GM18499 (cell line): ENCODE measurements around the gene ZKSCAN3.
"Not testable (repeated sequence)": the region's sequence is repeated elsewhere in the genome, so short reads cannot be mapped to it uniquely, and the experiment has no call there.

Experiments
- ATAC-seq: cut with Tn5 transposase; IDR thresholded peaks from one replicate; pipeline ENCODE4 v1.9.1; 2021; ENCODE audit warnings: moderate number of reproducible peaks; ENCODE audit not compliant: insufficient read depth, unreplicated experiment

The ZKSCAN3 gene

GRCh38 chr6:28340310-28341095, 9.2 kb upstream of the ZKSCAN3 start:
- ATAC-seq, result no peak

GRCh38 chr6:28343898-28344677, 5.7 kb upstream of the ZKSCAN3 start:
- no peak for ATAC-seq

GRCh38 chr6:28345201-28345600, 4.5 kb upstream of the ZKSCAN3 start:
- no peak for ATAC-seq

GRCh38 chr6:28347119-28347518, 2.6 kb upstream of the ZKSCAN3 start:
- no peak for ATAC-seq

GRCh38 chr6:28349344-28349891, 329 bp upstream of the ZKSCAN3 start:
- ATAC-seq, result no peak

- no peak for ATAC-seq
Observed at GRCh38 chr6:28351087-28351486, 1.3 kb downstream of the ZKSCAN3 start.

- ATAC-seq, result no peak
Observed at GRCh38 chr6:28351493-28351925, 1.8 kb downstream of the ZKSCAN3 start.

- no peak for ATAC-seq
Observed at GRCh38 chr6:28353356-28353755, 3.6 kb downstream of the ZKSCAN3 start.

GRCh38 chr6:28353981-28354676, 4.4 kb downstream of the ZKSCAN3 start:
- no peak for ATAC-seq

GRCh38 chr6:28354688-28355554, 5.2 kb downstream of the ZKSCAN3 start:
- ATAC-seq, result no peak

- ATAC-seq, result no peak
Observed at GRCh38 chr6:28355743-28356665, 6.3 kb downstream of the ZKSCAN3 start.

- no peak for ATAC-seq
Observed at GRCh38 chr6:28356666-28357020, 6.9 kb downstream of the ZKSCAN3 start.

GRCh38 chr6:28357036-28357435, 7.3 kb downstream of the ZKSCAN3 start:
- ATAC-seq, result no peak

- not testable (repeated sequence) for ATAC-seq
Observed at GRCh38 chr6:28359562-28359961, 9.8 kb downstream of the ZKSCAN3 start.

- no peak for ATAC-seq
Observed at GRCh38 chr6:28360961-28361360, 11.2 kb downstream of the ZKSCAN3 start.

- ATAC-seq, result not testable (repeated sequence)
Observed at GRCh38 chr6:28365590-28365989, 15.8 kb downstream of the ZKSCAN3 start.

GRCh38 chr6:28368522-28368921, 18.8 kb downstream of the ZKSCAN3 start:
- peak; percentile 62 for ATAC-seq

- no peak for ATAC-seq
Observed at GRCh38 chr6:28369463-28369862, 19.7 kb downstream of the ZKSCAN3 start.

GRCh38 chr6:28370440-28370839, 20.7 kb downstream of the ZKSCAN3 start:
- no peak for ATAC-seq
